ENCODE results near the gene DICER1. TPM values are rescaled to one million over a fixed set of nuclear protein-coding genes. Genes with fewer than 3 reads are reported as not detected.

The DICER1 gene
- total and polyA plus RNA-seq, 8 donors: 5.7 to 37.8 (median 24.6) TPM

- Histone ChIP-seq H3K4me1 (peaks cover 14 to 57% (median 18%) of the 10 kb centered on the region in 3 donors), H3K27ac (no peak overlapping the region)
- FAIRE-seq: no peak
These were observed 6.4 kb downstream of the DICER1 start for GRCh38 chr14:95150910-95151309.

GRCh38 chr14:95149441-95149840 is 7.9 kb downstream of the DICER1 start:
- Histone ChIP-seq H3K36me3 (no peaks in the 10 kb centered on the region), H3K9me3 (no peaks in the 10 kb centered on the region), H3K27ac (no peak overlapping the region), H3K4me1 (peaks cover 14 to 50% (median 29%) of the 10 kb centered on the region in 3 donors), H3K27me3 (no peaks in the 10 kb centered on the region), H3K4me3 (no peak overlapping the region)
- FAIRE-seq (no peak), ATAC-seq (no peak), DNase-seq (no peak)
- intact Hi-C loops (cut with DNase I): no loop called here
- 36 to 43% methylated on average over 3 of the region's 3 CpGs for WGBS, 2 donors
- no peak for TF ChIP-seq CTCF (IDR thresholded peaks at IDR 0.05)

More at GRCh38 chr14:95150910-95151309, 6.4 kb downstream of the DICER1 start:
- no peaks in the 10 kb centered on the region for H3K9me3 ChIP-seq
- intact Hi-C loops (cut with DNase I): no loop called here
- 57 to 63% methylated on average over 2 of the region's 2 CpGs for WGBS, 2 donors
- DNase-seq: no peak
- H3K4me3 ChIP-seq: no peak overlapping the region
- ATAC-seq: no peak
- no peaks in the 10 kb centered on the region for H3K36me3 ChIP-seq
- no peak for TF ChIP-seq CTCF (IDR thresholded peaks at IDR 0.05)
- no peaks in the 10 kb centered on the region for H3K27me3 ChIP-seq

GRCh38 chr14:95147597-95147996 is 9.7 kb downstream of the DICER1 start:
- Histone ChIP-seq H3K4me3 (no peak overlapping the region), H3K4me1 (peaks cover 10 to 47% (median 43%) of the 10 kb centered on the region in 3 donors), H3K27me3 (no peaks in the 10 kb centered on the region), H3K36me3 (no peaks in the 10 kb centered on the region), H3K9me3 (no peaks in the 10 kb centered on the region), H3K27ac (no peak overlapping the region)
- FAIRE-seq (no peak), DNase-seq (no peak), ATAC-seq (no peak)
- no peak for TF ChIP-seq CTCF (IDR thresholded peaks at IDR 0.05)
- intact Hi-C loops (cut with DNase I): no loop called here
- WGBS, 2 donors: 91 to 93% methylated on average over 7 of the region's 7 CpGs

- Histone ChIP-seq H3K36me3 (no peaks in the 10 kb centered on the region), H3K9me3 (no peaks in the 10 kb centered on the region), H3K27ac (peak overlapping the region in 2 of 4 donors; percentile 37 to 53), H3K4me3 (no peak overlapping the region), H3K4me1 (peaks cover 10 to 49% (median 47%) of the 10 kb centered on the region in 3 donors), H3K27me3 (no peaks in the 10 kb centered on the region)
- no peak for TF ChIP-seq CTCF (IDR thresholded peaks at IDR 0.05)
- DNase-seq (peak in 4 of 6 donors; percentile 35 to 55 (median 36)), FAIRE-seq (no peak), ATAC-seq (peak; percentile 52 to 82 (median 78))
- intact Hi-C loops (cut with DNase I): no loop called here
- WGBS, 2 donors: 35 to 38% methylated on average over 10 of the region's 10 CpGs
These were observed 11.1 kb downstream of the DICER1 start for GRCh38 chr14:95146079-95146771.

- WGBS, 2 donors: 69 to 86% methylated on average over 2 of the region's 2 CpGs
- FAIRE-seq: no peak
- no peaks in the 10 kb centered on the region for H3K9me3 ChIP-seq
- no peak overlapping the region for H3K4me3 ChIP-seq
- no peaks in the 10 kb centered on the region for H3K36me3 ChIP-seq
- H3K27ac ChIP-seq: peak overlapping the region in 1 of 4 donors; percentile 71
- no peak for ATAC-seq
- no peak for DNase-seq
- intact Hi-C loops (cut with DNase I): no loop called here
- no peaks in the 10 kb centered on the region for H3K27me3 ChIP-seq
- H3K4me1 ChIP-seq: peaks cover 17 to 56% (median 54%) of the 10 kb centered on the region in 3 donors
- no peak for TF ChIP-seq CTCF (IDR thresholded peaks at IDR 0.05)
These were observed 12.5 kb downstream of the DICER1 start for GRCh38 chr14:95144849-95145248.
